ENCODE results near the gene TBL3.
"Not testable (repeated sequence)": the region's sequence is repeated elsewhere in the genome, so short reads cannot be mapped to it uniquely, and the experiment has no call there.

The TBL3 gene

GRCh38 chr16:1971796-1972489, at the start of gene TBL3:
Gene TBL3 (plus strand): TSS chr16:1972053. CDS start chr16:1972165, 112 bp downstream.
- no peak for DNase-seq

- no peak for DNase-seq
These were observed 49.5 kb upstream of the TBL3 start for GRCh38 chr16:1922357-1922756.

GRCh38 chr16:1923299-1924034, 48.4 kb upstream of the TBL3 start:
- no peak for DNase-seq

GRCh38 chr16:1924095-1924494, 47.8 kb upstream of the TBL3 start:
- DNase-seq = no peak

- no peak for DNase-seq
These were observed 45.6 kb upstream of the TBL3 start for GRCh38 chr16:1926271-1926670.

GRCh38 chr16:1929105-1929504, 42.7 kb upstream of the TBL3 start:
- DNase-seq = no peak

- DNase-seq = no peak
These were observed 42.1 kb upstream of the TBL3 start for GRCh38 chr16:1929578-1930337.

- DNase-seq = no peak
These were observed 41.5 kb upstream of the TBL3 start for GRCh38 chr16:1930338-1930720.

- DNase-seq = no peak
These were observed 39.5 kb upstream of the TBL3 start for GRCh38 chr16:1932050-1933028.

GRCh38 chr16:1933097-1933661, 38.7 kb upstream of the TBL3 start:
- DNase-seq = no peak

- no peak for DNase-seq
These were observed 34.8 kb upstream of the TBL3 start for GRCh38 chr16:1936945-1937479.

GRCh38 chr16:1938316-1938715, 33.5 kb upstream of the TBL3 start:
- peak; percentile 51 for DNase-seq

GRCh38 chr16:1938910-1939309, 32.9 kb upstream of the TBL3 start:
- no peak for DNase-seq

- not testable (repeated sequence) for DNase-seq
These were observed 32.0 kb upstream of the TBL3 start for GRCh38 chr16:1939833-1940232.

- DNase-seq = no peak
These were observed 31.3 kb upstream of the TBL3 start for GRCh38 chr16:1940273-1941161.

- DNase-seq = no peak
These were observed 30.4 kb upstream of the TBL3 start for GRCh38 chr16:1941162-1942046.

GRCh38 chr16:1942047-1942809, 29.6 kb upstream of the TBL3 start:
- no peak for DNase-seq

- DNase-seq = peak; percentile 88
These were observed 28.8 kb upstream of the TBL3 start, which contains the start of gene MSRB1 for GRCh38 chr16:1942810-1943726. Gene MSRB1 (minus strand): TSS chr16:1943199. CDS start chr16:1943156, 43 bp downstream.

Data from SIG-M5 (cell line).